ENCODE measurements around the gene CDKN2B-AS1. TPM values are rescaled to one million over a fixed set of nuclear protein-coding genes. Genes with fewer than 3 reads are reported as not detected.

Gene CDKN2B-AS1
- total and polyA plus RNA-seq, 12 donors, result 0.13 to 2.5 (median 0.74) TPM; not detected in 1

DNA sequence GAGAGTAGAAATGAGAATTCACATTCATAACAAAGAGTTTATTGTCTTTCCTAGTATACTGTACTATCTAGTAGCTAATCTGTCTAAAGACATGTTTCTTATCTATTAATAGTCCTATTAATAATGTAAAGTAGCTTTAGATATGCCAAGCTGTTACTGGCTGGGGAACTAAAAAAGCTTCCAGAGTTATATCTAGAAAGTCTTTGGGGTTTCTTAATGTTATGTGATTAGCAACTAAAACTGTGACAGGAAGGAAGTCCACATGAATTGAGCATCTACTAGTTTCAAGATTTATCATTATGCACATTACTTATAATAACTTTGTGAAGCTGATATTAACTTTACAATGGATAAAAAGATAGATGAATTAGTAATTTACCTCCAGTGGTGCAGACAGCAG lies 137.2 kb downstream of the CDKN2B-AS1 start:
- Histone ChIP-seq H3K4me3 (no peak overlapping the region), H3K4me1 (replicated peaks in 1 of 2) (no peaks in the 10 kb centered on the region), H3K27ac (no peak overlapping the region), H3K27me3 (no peaks in the 10 kb centered on the region), H3K9me3 (replicated peaks in 1 of 3) (no peaks in the 10 kb centered on the region), H3K36me3 (replicated peaks in 1 of 2) (no peaks in the 10 kb centered on the region)
- no peak for TF ChIP-seq POLR2A (IDR thresholded peaks at IDR 0.05)
- TF ChIP-seq, protein P1, sequence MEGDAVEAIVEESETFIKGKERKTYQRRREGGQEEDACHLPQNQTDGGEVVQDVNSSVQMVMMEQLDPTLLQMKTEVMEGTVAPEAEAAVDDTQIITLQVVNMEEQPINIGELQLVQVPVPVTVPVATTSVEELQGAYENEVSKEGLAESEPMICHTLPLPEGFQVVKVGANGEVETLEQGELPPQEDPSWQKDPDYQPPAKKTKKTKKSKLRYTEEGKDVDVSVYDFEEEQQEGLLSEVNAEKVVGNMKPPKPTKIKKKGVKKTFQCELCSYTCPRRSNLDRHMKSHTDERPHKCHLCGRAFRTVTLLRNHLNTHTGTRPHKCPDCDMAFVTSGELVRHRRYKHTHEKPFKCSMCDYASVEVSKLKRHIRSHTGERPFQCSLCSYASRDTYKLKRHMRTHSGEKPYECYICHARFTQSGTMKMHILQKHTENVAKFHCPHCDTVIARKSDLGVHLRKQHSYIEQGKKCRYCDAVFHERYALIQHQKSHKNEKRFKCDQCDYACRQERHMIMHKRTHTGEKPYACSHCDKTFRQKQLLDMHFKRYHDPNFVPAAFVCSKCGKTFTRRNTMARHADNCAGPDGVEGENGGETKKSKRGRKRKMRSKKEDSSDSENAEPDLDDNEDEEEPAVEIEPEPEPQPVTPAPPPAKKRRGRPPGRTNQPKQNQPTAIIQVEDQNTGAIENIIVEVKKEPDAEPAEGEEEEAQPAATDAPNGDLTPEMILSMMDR (IDR thresholded peaks at IDR 0.05), result no peak
- intact Hi-C loops (cut with DNase I), result no loop called here
- no peak for DNase-seq

DNA sequence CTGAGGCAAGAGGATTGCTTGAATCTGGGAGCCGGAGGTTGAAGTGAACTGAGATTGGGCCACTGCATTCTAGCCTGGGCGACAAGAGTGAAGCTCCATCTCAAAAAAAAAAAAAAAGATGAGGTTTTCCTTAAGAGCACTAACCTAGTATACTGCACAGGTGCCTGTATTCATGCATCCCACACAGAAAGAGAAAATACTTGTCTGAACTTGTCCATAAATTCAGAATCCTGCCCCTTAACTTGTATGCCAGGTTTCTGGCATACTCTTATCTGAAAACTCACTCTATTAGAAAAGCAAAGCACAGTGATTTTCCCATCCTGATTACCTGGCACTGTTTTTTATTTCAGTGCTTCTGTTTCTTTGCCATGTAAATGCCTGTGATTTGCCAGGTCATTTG lies 139.8 kb downstream of the CDKN2B-AS1 start:
- Histone ChIP-seq H3K9me3 (replicated peaks in 1 of 3) (no peaks in the 10 kb centered on the region), H3K4me1 (replicated peaks in 1 of 2) (no peaks in the 10 kb centered on the region), H3K27ac (no peak overlapping the region), H3K27me3 (no peaks in the 10 kb centered on the region), H3K36me3 (replicated peaks in 1 of 2) (no peaks in the 10 kb centered on the region), H3K4me3 (no peak overlapping the region)
- intact Hi-C loops (cut with DNase I), result no loop called here
- no peak for DNase-seq
- TF ChIP-seq, protein P1 (IDR thresholded peaks at IDR 0.05), result no peak
- TF ChIP-seq POLR2A (IDR thresholded peaks at IDR 0.05), result no peak
- WGBS, 4 donors, result 44 to 82% (median 75%) methylated on average over 2 of the region's 2 CpGs

DNA sequence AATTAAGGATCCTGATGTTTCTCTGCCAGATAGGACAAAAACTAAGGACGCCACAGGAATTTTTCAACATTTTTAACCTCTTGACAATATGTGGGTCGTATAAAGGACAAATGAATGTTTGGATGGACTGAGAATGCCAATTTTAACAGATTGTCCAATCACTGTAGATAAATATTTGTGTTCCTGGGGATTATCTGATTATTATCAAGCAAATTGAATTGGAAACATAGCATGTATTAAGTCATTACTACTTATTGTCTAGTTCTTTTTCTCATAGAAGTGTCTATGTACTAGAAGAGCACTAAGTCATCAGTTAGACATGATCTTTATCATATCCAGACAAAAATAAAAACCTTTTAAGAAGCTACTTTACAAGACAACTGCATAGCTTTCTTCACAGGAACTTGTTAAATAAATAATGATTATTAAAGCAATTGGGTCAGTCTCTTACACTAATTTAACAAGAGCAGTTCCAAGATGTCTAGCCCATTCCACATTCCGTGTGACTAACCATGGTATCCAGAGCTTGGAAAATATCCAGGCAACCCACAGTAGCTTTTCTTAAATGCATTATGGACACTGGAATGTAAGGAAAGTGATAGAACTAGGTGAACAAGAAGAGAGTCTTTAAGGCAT lies 142.0 kb downstream of the CDKN2B-AS1 start:
- H3K9me3 ChIP-seq (replicated peaks in 1 of 3), result no peaks in the 10 kb centered on the region
- no peak overlapping the region for H3K4me3 ChIP-seq
- H3K36me3 ChIP-seq (replicated peaks in 1 of 2), result no peaks in the 10 kb centered on the region
- H3K27ac ChIP-seq, result no peak overlapping the region
- WGBS, 4 donors, result 50 to 66% (median 61%) methylated on average over 3 of the region's 3 CpGs
- no peaks in the 10 kb centered on the region for H3K4me1 ChIP-seq (replicated peaks in 1 of 2)
- TF ChIP-seq, protein P1 (IDR thresholded peaks at IDR 0.05), result no peak
- no peak for TF ChIP-seq POLR2A (IDR thresholded peaks at IDR 0.05)
- intact Hi-C loops (cut with DNase I), result no loop called here
- DNase-seq, result no peak
- H3K27me3 ChIP-seq, result no peaks in the 10 kb centered on the region

DNA sequence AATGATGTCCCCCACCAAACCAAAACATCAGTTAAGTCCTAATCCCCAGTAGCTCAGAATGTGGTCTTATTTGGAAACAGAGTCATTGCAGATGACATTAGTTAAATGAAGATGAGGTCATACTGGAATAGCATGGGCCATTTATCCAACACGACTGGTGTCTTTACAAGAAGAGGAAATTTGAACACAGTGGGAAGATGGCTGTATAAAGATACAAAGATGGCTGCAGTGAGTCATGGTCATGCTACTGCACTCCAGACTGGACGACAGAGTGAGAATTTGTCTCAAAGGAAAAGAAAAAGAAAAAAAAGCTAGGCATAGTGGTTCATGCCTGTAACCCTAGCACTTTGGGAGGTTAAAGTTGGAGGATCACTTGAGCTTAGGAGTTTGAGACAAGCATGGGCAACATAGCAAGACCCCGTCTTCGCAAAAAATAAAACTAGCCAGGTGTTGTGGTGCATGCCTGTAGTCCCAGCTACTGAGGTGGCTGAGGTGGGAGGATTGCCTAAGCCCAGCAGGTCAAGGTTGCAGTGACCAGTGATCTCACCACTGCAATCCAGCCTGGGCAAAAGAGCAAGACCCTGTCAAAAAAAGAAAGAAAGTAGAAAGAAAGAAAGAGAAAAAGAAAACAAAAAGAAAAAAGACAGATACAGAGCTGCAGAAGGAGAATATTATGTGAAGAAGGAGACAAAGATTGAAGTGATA lies 144.5 kb downstream of the CDKN2B-AS1 start:
- no peaks in the 10 kb centered on the region for H3K4me1 ChIP-seq (replicated peaks in 1 of 2)
- no peaks in the 10 kb centered on the region for H3K9me3 ChIP-seq (replicated peaks in 1 of 3)
- no peak for DNase-seq
- 75 to 84% (median 80%) methylated on average over 4 of the region's 4 CpGs for WGBS, 4 donors
- intact Hi-C loops (cut with DNase I), result no loop called here
- no peaks in the 10 kb centered on the region for H3K36me3 ChIP-seq (replicated peaks in 1 of 2)
- H3K4me3 ChIP-seq, result no peak overlapping the region
- TF ChIP-seq POLR2A (IDR thresholded peaks at IDR 0.05), result no peak
- TF ChIP-seq, protein P1 (IDR thresholded peaks at IDR 0.05), result no peak
- no peaks in the 10 kb centered on the region for H3K27me3 ChIP-seq
- no peak overlapping the region for H3K27ac ChIP-seq
